NCI-H2029 treated with DMSO at 0.1 percent for 48 hours (cell line): Measurements from ENCODE around the gene PRSS57.
"Not testable (repeated sequence)": the region's sequence is repeated elsewhere in the genome, so short reads cannot be mapped to it uniquely, and the experiment has no call there.

Experiments
- DNase-seq: peaks from one replicate; lab custom pipeline; 2025; lab: John Stamatoyannopoulos, UW

PRSS57 gene

DNA sequence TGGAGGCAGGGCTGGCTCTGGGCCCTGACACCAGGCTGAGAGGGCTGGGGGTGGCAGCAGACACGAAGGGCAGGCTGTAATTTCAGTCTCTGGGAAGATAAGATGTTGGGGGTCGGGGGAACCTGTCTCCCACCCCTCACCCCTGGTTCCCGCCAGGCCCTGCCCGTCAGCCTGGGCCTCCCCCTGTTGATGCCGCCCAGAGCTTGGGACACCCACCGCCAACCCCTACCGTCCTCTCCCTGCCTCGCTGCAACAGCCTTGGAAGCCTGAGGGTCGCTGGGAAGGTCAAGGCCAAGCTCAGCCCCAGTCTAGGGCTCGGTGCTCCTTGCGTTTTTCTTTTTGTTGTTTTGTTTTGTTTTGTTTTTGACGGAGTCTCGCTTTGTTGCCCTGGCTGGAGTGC is 28.0 kb upstream of the PRSS57 start:
- DNase-seq = no peak

- DNase-seq = no peak
Measured at GRCh38 chr19:722553-723101, 27.4 kb upstream of the PRSS57 start.

- no peak for DNase-seq
Measured at GRCh38 chr19:720345-721160, 25.3 kb upstream of the PRSS57 start.

DNA sequence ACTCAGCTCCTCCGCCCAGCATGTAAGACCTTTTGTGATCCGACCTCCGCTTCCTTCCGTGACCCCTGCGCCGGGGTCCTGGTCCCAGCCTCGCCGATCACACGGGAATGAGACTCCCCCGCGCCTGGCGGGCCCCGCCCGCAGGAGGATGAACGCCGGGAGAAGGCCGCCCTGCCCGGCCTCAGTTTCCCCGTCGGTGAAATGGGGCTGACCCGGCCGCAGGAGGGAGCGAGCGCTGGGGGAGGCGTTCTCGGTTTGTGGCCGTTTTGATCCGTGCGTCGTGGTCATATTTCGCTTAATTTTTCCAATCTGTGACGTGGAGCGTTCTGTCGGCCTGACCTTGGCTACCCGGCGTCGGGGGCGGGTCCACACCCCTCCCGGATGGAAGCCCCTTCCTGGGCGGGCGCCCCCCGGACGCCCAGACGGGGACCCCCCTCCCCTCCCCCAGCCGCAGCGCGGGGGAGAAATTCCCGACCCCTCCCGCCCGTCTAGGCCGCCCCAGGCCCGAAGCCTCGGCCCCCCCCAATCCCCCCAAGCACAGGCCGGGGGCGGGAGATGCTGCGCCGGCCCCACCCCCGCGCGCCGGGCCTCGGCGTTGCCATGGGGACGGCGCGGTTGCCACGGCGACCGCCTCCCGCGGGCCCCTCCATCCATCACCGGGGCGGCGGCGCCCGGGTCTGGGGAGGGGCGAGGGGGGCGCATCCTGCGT is 24.5 kb upstream of the PRSS57 start:
- no peak for DNase-seq

DNA sequence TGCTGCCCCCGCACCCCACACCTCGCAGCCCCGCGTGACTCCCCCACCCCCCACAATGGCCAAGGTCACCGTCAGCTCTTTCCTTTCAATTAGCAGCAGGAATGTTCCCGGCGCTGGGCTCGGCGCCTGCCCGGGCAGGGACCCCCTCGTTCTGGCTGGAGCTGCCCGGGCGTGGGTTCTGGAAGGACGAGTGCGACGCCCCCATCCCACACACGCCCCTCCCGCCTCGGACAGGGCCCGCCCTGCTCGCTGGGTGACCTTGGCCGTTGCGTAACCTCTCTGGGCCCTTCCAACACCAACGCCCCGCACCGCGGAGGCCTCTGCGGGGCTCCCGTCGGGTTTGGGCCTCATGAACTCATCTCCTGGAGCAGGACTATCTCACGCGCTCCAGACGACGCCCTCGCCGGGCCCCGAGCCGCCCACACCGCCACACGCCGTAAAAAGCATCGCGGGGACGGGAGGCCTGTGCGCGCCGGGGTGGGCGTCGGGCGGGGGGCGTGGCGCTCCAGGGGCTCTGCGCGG is 23.8 kb upstream of the PRSS57 start:
- no peak for DNase-seq

DNA sequence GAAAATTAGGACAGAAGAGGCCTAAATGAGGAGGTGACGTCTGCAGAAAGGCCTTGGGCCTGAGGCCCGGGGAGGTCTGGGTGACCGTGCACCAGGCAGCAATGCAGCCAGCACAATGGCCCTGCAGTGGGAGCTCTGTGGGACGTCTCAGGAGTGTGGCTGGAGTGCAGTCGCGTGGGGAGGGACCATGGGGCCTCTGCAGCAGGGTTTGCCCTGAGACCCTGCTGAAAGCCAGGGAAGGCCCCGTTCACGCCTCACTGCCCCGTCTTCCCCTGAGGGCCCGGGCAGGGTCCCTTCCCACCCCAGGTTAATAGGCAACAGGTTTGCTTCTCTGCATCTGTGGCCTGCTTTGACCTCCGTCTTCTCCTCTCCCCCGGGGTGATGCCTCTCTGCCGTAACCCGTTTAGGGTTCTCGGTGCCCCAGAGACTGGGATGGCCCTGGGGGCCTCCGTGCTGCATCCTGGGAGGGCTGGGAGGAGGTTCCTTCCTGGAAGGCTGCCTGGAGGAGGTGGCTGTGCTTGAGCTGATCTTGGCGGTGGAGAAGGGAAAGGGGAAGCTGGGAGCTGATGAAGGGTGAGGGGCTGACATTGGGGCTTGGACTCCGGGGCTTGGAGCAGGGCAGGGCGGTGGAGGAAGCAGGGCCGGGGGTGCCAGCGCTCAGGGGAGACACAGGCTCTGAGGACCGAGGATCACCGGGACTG is 23.1 kb upstream of the PRSS57 start:
- no peak for DNase-seq

DNA sequence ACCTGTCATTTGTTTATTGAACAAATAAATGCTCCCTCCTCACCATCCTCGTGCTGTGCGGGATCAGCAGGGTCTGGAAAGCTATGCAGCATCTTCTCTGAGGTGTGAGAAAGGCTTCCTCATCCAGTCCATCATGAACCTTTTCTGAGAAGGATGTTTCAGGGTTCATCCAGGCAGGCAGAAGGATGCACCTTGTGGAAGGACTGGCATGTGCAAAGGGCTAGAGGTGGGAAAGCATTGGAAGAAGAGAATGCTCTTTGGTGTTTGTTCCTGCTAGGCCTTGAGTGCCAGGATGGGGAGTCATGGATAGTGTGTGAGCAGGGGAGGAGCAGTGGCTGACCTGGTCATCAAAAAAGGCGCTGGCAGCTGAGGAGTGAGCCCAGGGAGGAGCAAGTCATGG is 20.1 kb upstream of the PRSS57 start:
- no peak for DNase-seq

GRCh38 chr19:711254-711653 is 16.0 kb upstream of the PRSS57 start:
- DNase-seq = no peak

GRCh38 chr19:710767-711166 is 15.5 kb upstream of the PRSS57 start:
- no peak for DNase-seq

- DNase-seq = no peak
Measured at GRCh38 chr19:709965-710571, 14.8 kb upstream of the PRSS57 start.

- DNase-seq = no peak
Measured at GRCh38 chr19:709196-709964, 14.1 kb upstream of the PRSS57 start.

GRCh38 chr19:708154-709143 is 13.2 kb upstream of the PRSS57 start, which contains the start of gene PALM:
PALM (plus strand) TSS chr19:708935; CDS start chr19:709147, 212 bp downstream.
- no peak for DNase-seq

DNA sequence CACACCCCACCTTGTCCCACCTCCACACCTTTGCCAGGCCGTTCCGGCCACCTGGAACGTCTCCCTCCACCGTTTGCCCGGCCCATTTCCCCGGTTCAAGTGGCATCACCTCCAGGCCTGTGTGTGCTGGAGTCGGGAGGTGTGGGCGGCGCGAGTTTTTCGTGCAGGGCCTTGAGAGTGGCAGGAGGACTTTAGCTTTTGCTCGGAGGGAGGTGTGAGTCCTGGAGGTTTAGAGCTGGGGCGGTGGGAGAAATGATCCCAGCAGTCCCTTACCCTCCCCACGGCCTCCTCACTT is 9.1 kb upstream of the PRSS57 start:
- no peak for DNase-seq

DNA sequence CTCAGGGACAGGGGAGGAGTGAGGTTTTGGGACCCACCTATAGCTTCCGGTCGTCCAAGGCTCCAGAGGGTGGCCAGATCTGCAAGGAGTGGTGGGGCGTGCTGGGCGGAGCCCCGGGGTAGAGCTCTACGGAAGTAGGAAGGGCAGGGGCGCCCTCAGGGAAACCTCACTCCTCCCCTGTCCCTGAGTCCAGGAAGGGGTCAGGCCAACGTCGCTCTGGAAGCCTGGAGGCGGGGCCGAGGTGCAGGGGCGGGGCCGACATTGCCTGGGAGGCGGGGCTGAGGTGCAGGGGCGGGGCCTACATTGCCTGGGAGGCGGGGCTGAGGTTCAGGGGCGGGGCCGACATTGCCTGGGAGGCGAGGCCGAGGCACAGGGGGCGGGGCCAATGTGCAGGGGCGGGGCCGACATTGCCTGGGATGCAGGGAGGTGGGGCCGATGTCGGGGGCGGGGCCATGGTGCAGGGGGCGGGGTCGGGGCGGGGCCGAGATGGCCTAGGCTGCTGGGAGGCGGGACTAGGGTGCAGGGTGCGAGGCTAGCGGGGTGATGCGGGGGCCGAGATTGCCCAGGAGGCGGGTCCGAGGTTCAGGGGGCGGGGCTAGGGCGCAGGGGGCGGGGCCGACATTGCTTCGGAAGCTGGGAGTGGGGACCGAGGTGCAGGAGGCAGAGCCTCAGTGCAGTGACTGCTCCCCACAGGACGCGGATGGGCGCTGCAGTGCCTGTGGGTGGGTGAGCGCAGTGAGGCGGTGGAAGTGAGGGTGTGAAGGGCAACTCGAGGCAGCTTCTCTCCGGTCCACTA is 8.6 kb upstream of the PRSS57 start:
- no peak for DNase-seq

- DNase-seq = no peak
Measured at GRCh38 chr19:703329-703650, 8.0 kb upstream of the PRSS57 start.

DNA sequence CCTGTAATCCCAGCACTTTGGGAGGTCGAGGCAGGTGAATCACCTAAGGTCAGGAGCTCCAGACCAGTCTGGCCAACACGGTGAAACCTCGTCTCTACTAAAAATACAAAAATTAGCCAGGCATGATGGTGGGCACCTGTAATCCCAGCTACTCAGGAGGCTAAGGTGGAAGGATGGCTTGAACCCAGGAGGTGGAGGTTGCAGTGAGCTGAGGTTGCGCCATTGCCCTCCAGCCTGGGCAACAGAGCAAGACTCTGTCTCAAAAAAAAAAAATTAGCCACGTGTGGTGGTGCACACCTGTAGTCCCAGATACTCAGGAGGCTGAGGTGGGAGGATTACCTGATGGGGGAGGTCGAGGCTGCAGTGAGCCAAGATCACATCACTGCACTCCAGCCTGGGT is 7.6 kb upstream of the PRSS57 start:
- DNase-seq = not testable (repeated sequence)

GRCh38 chr19:699885-700284 is 4.6 kb upstream of the PRSS57 start:
- DNase-seq = not testable (repeated sequence)

GRCh38 chr19:698529-698928 is 3.3 kb upstream of the PRSS57 start:
- DNase-seq = not testable (repeated sequence)
